ENCODE measurements around the gene ARHGEF28. TPM values are rescaled to one million over a fixed set of nuclear protein-coding genes. Genes with fewer than 3 reads are reported as not detected.

ARHGEF28 gene
- total RNA-seq, 4 donors from 2014 or later, result 30.9 to 54.7 (median 36.2) TPM

DNA sequence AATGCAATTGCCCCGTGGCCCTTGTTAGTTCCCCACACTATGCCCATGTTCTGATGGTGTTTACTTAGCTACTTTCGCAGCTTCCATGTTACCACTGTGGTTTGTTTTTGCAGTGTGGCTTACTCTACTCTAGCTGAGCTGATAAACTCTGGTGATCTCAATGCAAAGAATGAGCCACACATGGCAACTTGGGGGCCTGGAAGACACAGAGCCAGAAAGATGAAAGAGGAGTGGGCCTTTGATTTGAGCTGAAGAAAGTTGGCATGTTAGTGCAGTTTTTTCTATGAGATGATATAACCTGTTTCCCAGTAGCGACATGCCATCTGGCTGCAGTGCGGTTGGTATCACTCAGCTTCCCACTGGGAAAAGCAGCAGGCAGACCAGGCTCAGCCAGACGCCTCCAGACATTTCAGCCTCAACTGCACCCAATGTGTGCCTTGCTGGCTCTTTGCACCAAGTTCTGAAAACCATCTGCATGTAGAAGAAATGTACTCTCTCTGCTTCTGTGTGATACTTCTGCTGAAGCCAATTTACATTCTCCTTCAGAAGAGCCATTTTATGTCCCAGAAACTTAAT is 329.4 kb downstream of the ARHGEF28 start:
- TF ChIP-seq, protein P1, sequence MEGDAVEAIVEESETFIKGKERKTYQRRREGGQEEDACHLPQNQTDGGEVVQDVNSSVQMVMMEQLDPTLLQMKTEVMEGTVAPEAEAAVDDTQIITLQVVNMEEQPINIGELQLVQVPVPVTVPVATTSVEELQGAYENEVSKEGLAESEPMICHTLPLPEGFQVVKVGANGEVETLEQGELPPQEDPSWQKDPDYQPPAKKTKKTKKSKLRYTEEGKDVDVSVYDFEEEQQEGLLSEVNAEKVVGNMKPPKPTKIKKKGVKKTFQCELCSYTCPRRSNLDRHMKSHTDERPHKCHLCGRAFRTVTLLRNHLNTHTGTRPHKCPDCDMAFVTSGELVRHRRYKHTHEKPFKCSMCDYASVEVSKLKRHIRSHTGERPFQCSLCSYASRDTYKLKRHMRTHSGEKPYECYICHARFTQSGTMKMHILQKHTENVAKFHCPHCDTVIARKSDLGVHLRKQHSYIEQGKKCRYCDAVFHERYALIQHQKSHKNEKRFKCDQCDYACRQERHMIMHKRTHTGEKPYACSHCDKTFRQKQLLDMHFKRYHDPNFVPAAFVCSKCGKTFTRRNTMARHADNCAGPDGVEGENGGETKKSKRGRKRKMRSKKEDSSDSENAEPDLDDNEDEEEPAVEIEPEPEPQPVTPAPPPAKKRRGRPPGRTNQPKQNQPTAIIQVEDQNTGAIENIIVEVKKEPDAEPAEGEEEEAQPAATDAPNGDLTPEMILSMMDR (IDR thresholded peaks at IDR 0.05), result no peak
- TF ChIP-seq POLR2A (IDR thresholded peaks at IDR 0.05), result no peak
- no peak for DNase-seq (ENCODE audit: low spot score in 2 of 2)
- intact Hi-C loops (cut with DNase I; ENCODE audit: low total_unique reads), result no loop called here
- H3K4me3 ChIP-seq (ENCODE audit: low read depth, poor library complexity, severe bottlenecking), result no peak overlapping the region
- 64 to 80% methylated on average over 5 of the region's 5 CpGs for WGBS, 2 donors

DNA sequence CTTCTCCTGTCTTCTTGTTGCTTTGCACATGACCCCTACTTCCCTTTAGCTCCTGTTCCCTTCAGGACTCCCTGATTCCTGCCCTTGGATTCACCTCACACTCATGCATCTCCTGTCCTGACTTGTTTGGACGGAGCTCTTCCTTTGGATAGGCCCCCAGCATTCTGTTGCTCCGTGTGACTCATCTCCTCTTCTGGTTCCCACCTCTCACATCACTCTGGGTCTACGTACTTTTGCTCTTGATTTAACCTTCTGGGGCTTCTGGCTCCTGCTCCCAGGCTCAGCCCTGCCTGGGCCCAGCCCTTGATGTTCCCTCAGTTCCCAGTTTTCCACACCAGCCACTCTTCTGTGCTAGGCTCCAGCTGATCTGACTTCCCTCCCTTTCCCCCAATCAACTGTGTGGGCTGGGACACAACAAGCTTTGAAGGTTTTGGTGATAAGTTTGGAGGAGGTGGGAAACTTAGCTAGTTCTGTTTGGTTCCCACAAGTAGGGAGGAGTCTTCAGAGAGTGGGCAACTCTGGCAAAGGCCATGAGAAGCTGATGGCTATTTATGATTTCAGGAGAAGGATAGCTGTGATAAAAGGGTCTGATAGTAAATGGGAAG is 331.5 kb downstream of the ARHGEF28 start:
- no peak overlapping the region for H3K4me3 ChIP-seq (ENCODE audit: low read depth, poor library complexity, severe bottlenecking)
- intact Hi-C loops (cut with DNase I; ENCODE audit: low total_unique reads), result no loop called here
- TF ChIP-seq, protein P1 (IDR thresholded peaks at IDR 0.05), result no peak
- no peak for TF ChIP-seq POLR2A (IDR thresholded peaks at IDR 0.05)
- WGBS, 2 donors, result 47 to 61% methylated on average over 3 of the region's 3 CpGs
- no peak for DNase-seq (ENCODE audit: low spot score in 2 of 2)

DNA sequence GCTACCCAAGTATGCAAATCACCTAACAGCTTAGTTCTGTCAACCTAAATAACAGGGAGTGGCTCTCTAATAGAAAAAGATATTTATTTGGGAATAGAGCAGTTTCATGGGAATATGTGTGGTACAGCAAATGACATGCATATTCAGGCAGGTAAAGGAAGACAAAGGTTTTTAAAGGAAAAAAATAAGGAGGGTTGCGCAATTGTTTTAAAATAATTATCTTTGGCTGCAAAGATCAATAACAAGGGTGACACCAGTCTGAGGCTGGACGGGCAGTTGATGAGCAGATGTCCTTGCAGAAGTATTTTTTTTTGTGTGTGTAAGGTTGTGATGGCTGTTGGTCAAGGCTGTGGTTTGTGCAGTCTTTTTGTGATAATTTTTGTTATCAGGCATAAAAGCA is 332.0 kb downstream of the ARHGEF28 start:
- WGBS, 2 donors, result 85 to 87% methylated on average over 2 of the region's 2 CpGs
- H3K4me3 ChIP-seq (ENCODE audit: low read depth, poor library complexity, severe bottlenecking), result no peak overlapping the region
- no peak for TF ChIP-seq POLR2A (IDR thresholded peaks at IDR 0.05)
- TF ChIP-seq, protein P1 (IDR thresholded peaks at IDR 0.05), result no peak
- intact Hi-C loops (cut with DNase I; ENCODE audit: low total_unique reads), result no loop called here
- DNase-seq (ENCODE audit: low spot score in 2 of 2), result no peak

DNA sequence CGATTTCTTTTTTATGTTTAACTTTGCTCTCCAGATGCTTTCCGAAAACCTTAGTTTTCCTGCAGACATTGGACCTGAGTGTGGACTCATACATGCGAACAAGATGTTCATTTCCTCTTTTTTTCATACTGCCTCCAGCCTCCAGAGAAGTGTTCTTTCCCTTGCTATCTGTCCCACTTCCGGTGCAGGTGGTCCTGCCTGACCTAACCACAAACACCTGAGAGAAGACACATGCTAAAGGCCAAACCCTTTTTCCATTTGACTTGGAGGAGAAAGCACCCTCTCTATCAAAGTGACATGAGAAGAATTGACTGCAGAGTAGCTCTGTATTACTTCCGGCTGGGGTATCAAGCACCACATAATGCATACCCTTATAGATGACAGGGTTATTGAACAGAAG is 334.0 kb downstream of the ARHGEF28 start:
- TF ChIP-seq POLR2A (IDR thresholded peaks at IDR 0.05), result no peak
- no peak overlapping the region for H3K4me3 ChIP-seq (ENCODE audit: low read depth, poor library complexity, severe bottlenecking)
- no peak for DNase-seq (ENCODE audit: low spot score in 2 of 2)
- intact Hi-C loops (cut with DNase I; ENCODE audit: low total_unique reads), result no loop called here
- 74 to 90% methylated on average over 5 of the region's 5 CpGs for WGBS, 2 donors

DNA sequence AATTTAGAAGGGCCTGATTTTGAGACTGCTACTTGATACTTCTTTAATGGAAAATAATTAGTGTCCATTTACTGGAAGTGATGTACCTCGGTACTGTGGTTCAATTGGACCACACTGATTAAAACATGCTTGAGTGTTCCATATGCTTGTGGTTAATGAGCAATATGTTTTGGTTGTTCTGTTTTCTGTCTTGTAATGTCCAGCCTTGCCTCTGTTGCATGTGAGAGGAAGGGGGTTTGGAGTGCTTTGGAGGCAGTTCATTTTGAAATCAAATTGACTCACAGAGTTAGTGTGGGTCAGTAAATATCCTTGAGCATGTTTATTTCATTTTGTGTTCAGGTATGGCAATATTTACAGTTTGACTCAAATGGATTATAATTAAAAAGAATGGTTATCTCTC is 334.4 kb downstream of the ARHGEF28 start:
- TF ChIP-seq, protein P1 (IDR thresholded peaks at IDR 0.05), result no peak
- TF ChIP-seq POLR2A (IDR thresholded peaks at IDR 0.05), result no peak
- DNase-seq (ENCODE audit: low spot score in 2 of 2), result no peak
- intact Hi-C loops (cut with DNase I; ENCODE audit: low total_unique reads), result no loop called here
- no peak overlapping the region for H3K4me3 ChIP-seq (ENCODE audit: low read depth, poor library complexity, severe bottlenecking)
- WGBS, 2 donors, result 73 to 82% methylated on average over 1 of the region's 1 CpG

DNA sequence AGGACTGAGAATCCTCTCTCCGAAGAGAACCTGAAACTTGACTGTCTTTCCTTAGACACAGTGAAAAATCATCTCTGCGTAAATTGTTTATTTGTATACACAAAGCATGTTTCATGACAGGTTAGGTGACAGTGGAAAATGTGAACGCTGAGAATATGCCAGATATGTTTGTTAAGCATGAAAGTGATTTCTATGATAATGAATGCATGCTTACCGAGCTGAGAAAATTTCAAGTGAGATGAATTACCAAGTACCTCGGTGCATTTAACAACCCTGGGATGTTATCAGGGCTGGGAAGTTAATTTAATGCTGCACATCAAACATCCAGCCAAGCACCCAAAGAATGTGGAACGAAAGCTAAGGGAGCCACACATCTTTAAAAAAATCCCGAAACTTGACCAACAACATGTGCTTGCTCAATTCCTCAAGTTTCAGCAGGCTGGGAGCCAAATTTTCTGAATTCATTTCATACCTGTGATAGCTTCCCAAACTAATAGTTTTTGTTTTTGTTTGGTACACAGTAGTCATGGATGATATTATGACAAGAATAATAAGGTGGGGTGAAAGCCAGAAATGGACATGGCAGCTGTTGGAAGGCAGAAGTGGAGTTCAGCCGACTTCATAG is 336.9 kb downstream of the ARHGEF28 start:
- no peak for DNase-seq (ENCODE audit: low spot score in 2 of 2)
- TF ChIP-seq, protein P1 (IDR thresholded peaks at IDR 0.05), result no peak
- intact Hi-C loops (cut with DNase I; ENCODE audit: low total_unique reads), result no loop called here
- no peak overlapping the region for H3K4me3 ChIP-seq (ENCODE audit: low read depth, poor library complexity, severe bottlenecking)
- 78 to 80% methylated on average over 8 of the region's 8 CpGs for WGBS, 2 donors
